B cell (primary cell): ENCODE measurements around the gene AP4E1.

Experiments used
- EZH2 ChIP-seq: IDR thresholded peaks from 2 replicates; pipeline ENCODE4 v1.6.1; 2012; ENCODE audit warnings: borderline replicate concordance, low read depth, mild to moderate bottlenecking, moderate library complexity, low read length; ENCODE audit not compliant: insufficient read depth, poor library complexity, severe bottlenecking
- TF ChIP-seq, protein P1 (sequence below): fragments of 200-600 bp; IDR thresholded peaks from one replicate; pipeline ENCODE4 v1.8.0; 2022; ENCODE audit warnings: antibody characterized with exemption, mild to moderate bottlenecking

DNA sequence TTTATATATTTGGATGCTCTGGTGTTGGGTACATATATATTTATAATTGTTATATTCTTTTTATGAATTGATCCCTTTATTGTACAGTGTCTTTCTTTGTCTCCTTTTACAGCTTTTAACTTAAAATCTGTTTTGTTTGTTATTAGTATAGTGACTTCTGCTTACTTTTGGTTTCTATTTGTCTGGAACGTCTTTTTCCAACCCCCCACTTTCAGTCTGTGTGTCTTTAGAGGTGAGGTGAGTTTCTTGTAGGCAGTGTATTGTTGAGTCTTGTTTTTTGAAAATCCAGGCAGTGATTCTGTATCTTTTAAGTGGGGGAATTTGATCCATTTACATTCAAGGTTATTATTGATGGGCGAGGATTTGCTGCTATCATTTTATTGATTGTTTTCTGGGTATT is 62.0 kb downstream of the AP4E1 start:
- TF ChIP-seq, protein P1, sequence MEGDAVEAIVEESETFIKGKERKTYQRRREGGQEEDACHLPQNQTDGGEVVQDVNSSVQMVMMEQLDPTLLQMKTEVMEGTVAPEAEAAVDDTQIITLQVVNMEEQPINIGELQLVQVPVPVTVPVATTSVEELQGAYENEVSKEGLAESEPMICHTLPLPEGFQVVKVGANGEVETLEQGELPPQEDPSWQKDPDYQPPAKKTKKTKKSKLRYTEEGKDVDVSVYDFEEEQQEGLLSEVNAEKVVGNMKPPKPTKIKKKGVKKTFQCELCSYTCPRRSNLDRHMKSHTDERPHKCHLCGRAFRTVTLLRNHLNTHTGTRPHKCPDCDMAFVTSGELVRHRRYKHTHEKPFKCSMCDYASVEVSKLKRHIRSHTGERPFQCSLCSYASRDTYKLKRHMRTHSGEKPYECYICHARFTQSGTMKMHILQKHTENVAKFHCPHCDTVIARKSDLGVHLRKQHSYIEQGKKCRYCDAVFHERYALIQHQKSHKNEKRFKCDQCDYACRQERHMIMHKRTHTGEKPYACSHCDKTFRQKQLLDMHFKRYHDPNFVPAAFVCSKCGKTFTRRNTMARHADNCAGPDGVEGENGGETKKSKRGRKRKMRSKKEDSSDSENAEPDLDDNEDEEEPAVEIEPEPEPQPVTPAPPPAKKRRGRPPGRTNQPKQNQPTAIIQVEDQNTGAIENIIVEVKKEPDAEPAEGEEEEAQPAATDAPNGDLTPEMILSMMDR = no peak
- no peak for TF ChIP-seq EZH2
